Measurements from ENCODE around the gene SMAD2.

DNA sequence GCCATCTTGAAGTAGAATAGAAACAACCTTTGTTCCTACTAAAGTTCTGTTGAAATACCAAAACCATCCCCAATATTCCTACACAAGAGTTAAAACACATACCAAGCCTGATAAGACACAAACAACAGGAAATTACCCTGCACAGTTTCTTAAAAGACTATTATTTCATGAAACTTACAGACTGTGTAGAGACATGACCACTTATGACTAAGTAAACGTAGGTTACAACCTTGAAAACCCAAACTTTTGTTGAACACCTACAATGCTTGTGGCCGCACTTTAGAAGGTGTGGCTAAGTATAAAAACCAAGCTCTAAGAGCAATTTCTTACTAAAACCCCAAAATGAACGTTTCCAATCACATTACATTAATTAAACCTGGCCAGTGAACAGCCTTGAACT, 2.0 kb downstream of the SMAD2 start:
- TF ChIP-seq SRSF3 (IDR thresholded peaks at IDR 0.05; ENCODE audit: insufficient read depth, low read length), result no peak
- TF ChIP-seq YBX1 (IDR thresholded peaks at IDR 0.05), result no peak
- no peak for TF ChIP-seq TBL1XR1 (IDR thresholded peaks at IDR 0.05; ENCODE audit: low read length in 2 of 2)
- TF ChIP-seq, protein P1, sequence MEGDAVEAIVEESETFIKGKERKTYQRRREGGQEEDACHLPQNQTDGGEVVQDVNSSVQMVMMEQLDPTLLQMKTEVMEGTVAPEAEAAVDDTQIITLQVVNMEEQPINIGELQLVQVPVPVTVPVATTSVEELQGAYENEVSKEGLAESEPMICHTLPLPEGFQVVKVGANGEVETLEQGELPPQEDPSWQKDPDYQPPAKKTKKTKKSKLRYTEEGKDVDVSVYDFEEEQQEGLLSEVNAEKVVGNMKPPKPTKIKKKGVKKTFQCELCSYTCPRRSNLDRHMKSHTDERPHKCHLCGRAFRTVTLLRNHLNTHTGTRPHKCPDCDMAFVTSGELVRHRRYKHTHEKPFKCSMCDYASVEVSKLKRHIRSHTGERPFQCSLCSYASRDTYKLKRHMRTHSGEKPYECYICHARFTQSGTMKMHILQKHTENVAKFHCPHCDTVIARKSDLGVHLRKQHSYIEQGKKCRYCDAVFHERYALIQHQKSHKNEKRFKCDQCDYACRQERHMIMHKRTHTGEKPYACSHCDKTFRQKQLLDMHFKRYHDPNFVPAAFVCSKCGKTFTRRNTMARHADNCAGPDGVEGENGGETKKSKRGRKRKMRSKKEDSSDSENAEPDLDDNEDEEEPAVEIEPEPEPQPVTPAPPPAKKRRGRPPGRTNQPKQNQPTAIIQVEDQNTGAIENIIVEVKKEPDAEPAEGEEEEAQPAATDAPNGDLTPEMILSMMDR (IDR thresholded peaks at IDR 0.05 in 2 of 3, conservative IDR thresholded peaks at IDR 0.05 in 1 of 3; ENCODE audit: insufficient read depth in 2 of 3, low read depth in 1 of 3, low read length in 3 of 3), result no peak
- TF ChIP-seq YY1 (IDR thresholded peaks at IDR 0.05; ENCODE audit: borderline replicate concordance in 1 of 3, control insufficient read depth in 1 of 3, extremely low read depth in 1 of 3, insufficient read depth in 3 of 3, insufficient read length in 1 of 3, insufficient replicate concordance in 2 of 3, low read depth in 1 of 3, low read length in 2 of 3), result no peak
- TF ChIP-seq CBX5 (IDR thresholded peaks at IDR 0.05; ENCODE audit: borderline replicate concordance, low read depth), result no peak
- TF ChIP-seq, protein P2, sequence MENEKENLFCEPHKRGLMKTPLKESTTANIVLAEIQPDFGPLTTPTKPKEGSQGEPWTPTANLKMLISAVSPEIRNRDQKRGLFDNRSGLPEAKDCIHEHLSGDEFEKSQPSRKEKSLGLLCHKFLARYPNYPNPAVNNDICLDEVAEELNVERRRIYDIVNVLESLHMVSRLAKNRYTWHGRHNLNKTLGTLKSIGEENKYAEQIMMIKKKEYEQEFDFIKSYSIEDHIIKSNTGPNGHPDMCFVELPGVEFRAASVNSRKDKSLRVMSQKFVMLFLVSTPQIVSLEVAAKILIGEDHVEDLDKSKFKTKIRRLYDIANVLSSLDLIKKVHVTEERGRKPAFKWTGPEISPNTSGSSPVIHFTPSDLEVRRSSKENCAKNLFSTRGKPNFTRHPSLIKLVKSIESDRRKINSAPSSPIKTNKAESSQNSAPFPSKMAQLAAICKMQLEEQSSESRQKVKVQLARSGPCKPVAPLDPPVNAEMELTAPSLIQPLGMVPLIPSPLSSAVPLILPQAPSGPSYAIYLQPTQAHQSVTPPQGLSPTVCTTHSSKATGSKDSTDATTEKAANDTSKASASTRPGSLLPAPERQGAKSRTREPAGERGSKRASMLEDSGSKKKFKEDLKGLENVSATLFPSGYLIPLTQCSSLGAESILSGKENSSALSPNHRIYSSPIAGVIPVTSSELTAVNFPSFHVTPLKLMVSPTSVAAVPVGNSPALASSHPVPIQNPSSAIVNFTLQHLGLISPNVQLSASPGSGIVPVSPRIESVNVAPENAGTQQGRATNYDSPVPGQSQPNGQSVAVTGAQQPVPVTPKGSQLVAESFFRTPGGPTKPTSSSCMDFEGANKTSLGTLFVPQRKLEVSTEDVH (IDR thresholded peaks at IDR 0.05; ENCODE audit: low read depth, partially characterized antibody), result no peak
- TF ChIP-seq KLF13 (tag; IDR thresholded peaks at IDR 0.05; ENCODE audit: borderline replicate concordance, low read depth), result no peak
- no peak for TF ChIP-seq LARP7 (IDR thresholded peaks at IDR 0.05)
- TF ChIP-seq RAD21 (CRISPR knock-in tag; conservative IDR thresholded peaks at IDR 0.05 in 1 of 2, IDR thresholded peaks at IDR 0.05 in 1 of 2), result no peak
- no peak for TF ChIP-seq EZH2 (IDR thresholded peaks at IDR 0.05; ENCODE audit: borderline replicate concordance, low read depth, low read length)
